Astrocyte of the spinal cord (primary cell): ENCODE results near the gene CAMK2G.

Experiments used
- DNase-seq: peaks from one replicate; pipeline ENCODE4 v3.0.0; 2011; ENCODE audit warnings: low read depth, low spot score
- H3K4me3 ChIP-seq: 2 replicates; pipeline ENCODE4 v1.5.1; 2011; ENCODE audit warnings: low read depth, mild to moderate bottlenecking, low read length, moderate library complexity
- CTCF ChIP-seq: IDR thresholded peaks from 2 replicates; pipeline ENCODE4 v1.5.1; 2012; ENCODE audit warnings: low read depth, mild to moderate bottlenecking, low read length, inconsistent platforms
- in situ Hi-C: cut with HindIII; loops from 2 replicates; pipeline ENCODE4 v1.10.0; 2017; ENCODE audit warnings: low sequenced_read_pairs

CAMK2G gene

GRCh38 chr10:73850863-73851461 is 23.4 kb downstream of the CAMK2G start:
- in situ Hi-C loops = no loop called here
- DNase-seq = peak; percentile 72
- no peak for TF ChIP-seq CTCF
- H3K4me3 ChIP-seq = no peak overlapping the region

- DNase-seq = no peak
- in situ Hi-C loops = no loop called here
- no peak for TF ChIP-seq CTCF
- no peak overlapping the region for H3K4me3 ChIP-seq
Measured at GRCh38 chr10:73850211-73850610, 24.1 kb downstream of the CAMK2G start.

GRCh38 chr10:73848821-73849489 is 25.4 kb downstream of the CAMK2G start:
- DNase-seq = peak; percentile 83
- no peak overlapping the region for H3K4me3 ChIP-seq
- TF ChIP-seq CTCF = peak; percentile 99
- in situ Hi-C loops = no loop called here

GRCh38 chr10:73847031-73847430 is 27.3 kb downstream of the CAMK2G start:
- H3K4me3 ChIP-seq = no peak overlapping the region
- no peak for TF ChIP-seq CTCF
- DNase-seq = no peak
- in situ Hi-C loops = no loop called here

- in situ Hi-C loops = no loop called here
- H3K4me3 ChIP-seq = no peak overlapping the region
- TF ChIP-seq CTCF = no peak
- no peak for DNase-seq
Measured at GRCh38 chr10:73843261-73843660, 31.1 kb downstream of the CAMK2G start.

GRCh38 chr10:73842349-73842748 is 32.0 kb downstream of the CAMK2G start:
- in situ Hi-C loops = no loop called here
- H3K4me3 ChIP-seq = no peak overlapping the region
- no peak for TF ChIP-seq CTCF
- DNase-seq = no peak
